K562 (cell line): Measurements from ENCODE around the gene ENDOD1. TPM values are rescaled to one million over a fixed set of nuclear protein-coding genes. Genes with fewer than 3 reads are reported as not detected.

ENCODE experiments used
- ARID3B ChIP-seq: fragments of 250-450 bp; sonication (Bioruptor Pico); IDR thresholded peaks from 2 replicates; pipeline ENCODE4 v1.4.0; 2020; ENCODE audit warnings: borderline replicate concordance
- FOXK1 ChIP-seq: sonication (generic); formaldehyde crosslinking; IDR thresholded peaks from 2 replicates; pipeline ENCODE4 v1.8.0; 2022; ENCODE audit warnings: missing genetic modification reagents, mild to moderate bottlenecking, borderline replicate concordance
- FOXK2 ChIP-seq, 2 experiments: fragments of 450-650 bp; IDR thresholded peaks in 1 of 2; conservative IDR thresholded peaks in 1 of 2; 2 replicates each; pipeline ENCODE4 v1.6.1; 2016; ENCODE audit warnings: low read depth in 2 of 2, mild to moderate bottlenecking in 1 of 2
- HDAC1 ChIP-seq, 2 experiments: fragments of 450-650 bp; IDR thresholded peaks; 2 replicates each; pipeline ENCODE4 v1.6.1; 2016 to 2017; ENCODE audit warnings: inconsistent platforms in 1 of 2, mild to moderate bottlenecking in 1 of 2, moderate library complexity in 1 of 2
- HDAC6 ChIP-seq: IDR thresholded peaks from 2 replicates; pipeline ENCODE4 v1.6.1; 2012; ENCODE audit warnings: low read depth, mild to moderate bottlenecking, control low read depth, inconsistent platforms, low read length, moderate library complexity
- HNRNPH1 ChIP-seq: fragments of 200-400 bp; formaldehyde crosslinking; optimal IDR thresholded peaks from 2 replicates; pipeline ENCODE3; 2017; ENCODE audit warnings: low read depth, mild to moderate bottlenecking, low read length, moderate library complexity
- MEF2D ChIP-seq: conservative IDR thresholded peaks from 2 replicates; pipeline ENCODE4 v1.6.1; 2016; ENCODE audit warnings: low read depth, missing genetic modification characterization, missing compliant biosample characterization
- NFATC3 ChIP-seq: fragments of 450-650 bp; IDR thresholded peaks from 2 replicates; pipeline ENCODE4 v1.6.1; 2017; ENCODE audit warnings: mild to moderate bottlenecking
- NFE2 ChIP-seq: IDR thresholded peaks from 2 replicates; pipeline ENCODE4 v1.6.1; 2014; ENCODE audit warnings: antibody characterized with exemption, low read depth
- NFIC ChIP-seq: fragments of 450-650 bp; IDR thresholded peaks from 2 replicates; pipeline ENCODE4 v1.6.1; 2017; ENCODE audit warnings: mild to moderate bottlenecking, inconsistent platforms
- PHTF2 ChIP-seq: fragments of 250-450 bp; sonication (Bioruptor Pico); IDR thresholded peaks from 2 replicates; pipeline ENCODE4 v1.5.0; 2021; ENCODE audit warnings: mild to moderate bottlenecking
- POLR2AphosphoS5 ChIP-seq: IDR thresholded peaks from 2 replicates; pipeline ENCODE4 v1.6.1; 2011; ENCODE audit warnings: mild to moderate bottlenecking, low read depth, low read length, moderate library complexity; ENCODE audit not compliant: control insufficient read depth, insufficient read depth
- SMAD3 ChIP-seq: fragments of 450-650 bp; formaldehyde crosslinking; conservative IDR thresholded peaks from 2 replicates; pipeline ENCODE4 v1.4.0; 2020; ENCODE audit warnings: mild to moderate bottlenecking
- TAF7 ChIP-seq: fragments of 450-650 bp; IDR thresholded peaks from 2 replicates; pipeline ENCODE4 v1.6.1; 2016; ENCODE audit warnings: missing genetic modification characterization, missing compliant biosample characterization
- ZBED1 ChIP-seq: IDR thresholded peaks from 2 replicates; pipeline ENCODE4 v1.6.1; 2014
- ZNF347 ChIP-seq: fragments of 450-650 bp; formaldehyde crosslinking; IDR thresholded peaks from 2 replicates; pipeline ENCODE4 v1.4.0; 2020; ENCODE audit warnings: low read depth, mild to moderate bottlenecking, moderate library complexity
- ZNF431 ChIP-seq: sonication (generic); formaldehyde crosslinking; IDR thresholded peaks from 2 replicates; pipeline ENCODE4 v1.8.0; 2022; ENCODE audit warnings: mild to moderate bottlenecking, missing genetic modification reagents
- ZNF511 ChIP-seq: sonication (generic); formaldehyde crosslinking; IDR thresholded peaks from 2 replicates; pipeline ENCODE4 v1.8.0; 2022; ENCODE audit warnings: mild to moderate bottlenecking, missing genetic modification reagents
- polyA plus RNA-seq, 8 experiments: library from polyadenylated mRNA; depleted of rRNA in 4 of 8; stranded (reverse) in 5 of 8; unstranded in 3 of 8; fragments of >200 nt; fragmentation: Nextera tagmentation in 2 of 8; fragmentation: Illumina TruSeq in 1 of 8; extraction: Ambion mirVana in 2 of 8; extraction: Trizol in 1 of 8; gene quantifications; 2 replicates each; pipeline versions ENCODE4 v1.2.1 to v1.2.3, GENCODE V29; 2011 to 2014; ENCODE audit warnings: inconsistent platforms in 1 of 8, missing spikeins in 1 of 8
- total RNA-seq, 7 experiments: library from RNA; depleted of rRNA in 6 of 7; stranded (reverse); fragments of >200 nt in 6 of 7; fragmentation: Illumina TruSeq in 2 of 7; extraction: Trizol in 2 of 7; gene quantifications; 2 replicates each; pipeline versions ENCODE4 v1.2.1 to v1.2.3, GENCODE V29; 2011 to 2021; ENCODE audit warnings: low replicate concordance in 1 of 7
- TF ChIP-seq, protein P1 (sequence below): fragments of 450-650 bp; IDR thresholded peaks from 2 replicates; pipeline ENCODE4 v1.6.1; 2017; ENCODE audit warnings: mild to moderate bottlenecking, moderate library complexity
- TF ChIP-seq, protein P2 (sequence below): fragments of 250-450 bp; sonication (Bioruptor Pico); IDR thresholded peaks from 2 replicates; pipeline ENCODE4 v1.5.0; 2021; ENCODE audit warnings: mild to moderate bottlenecking, moderate library complexity

ENDOD1 gene
- total and polyA plus RNA-seq, 9 of the 15 experiments (the other 6 are each of a cell fraction or from before 2014, with no cell fraction given): 4.2 to 11.8 (median 9.3) TPM

- TF ChIP-seq ARID3B: no peak
- TF ChIP-seq ZNF431: peak; percentile 52; the same call in 1 of the 2 replicates
- TF ChIP-seq SMAD3 (CRISPR knock-in tag): peak; percentile 80; the same call in 1 of the 2 replicates
- TF ChIP-seq ZBED1: peak; percentile 95
- no peak for TF ChIP-seq ZNF511 (CRISPR knock-in tag)
- no peak for TF ChIP-seq FOXK1 (CRISPR knock-in tag)
- TF ChIP-seq, protein P1, sequence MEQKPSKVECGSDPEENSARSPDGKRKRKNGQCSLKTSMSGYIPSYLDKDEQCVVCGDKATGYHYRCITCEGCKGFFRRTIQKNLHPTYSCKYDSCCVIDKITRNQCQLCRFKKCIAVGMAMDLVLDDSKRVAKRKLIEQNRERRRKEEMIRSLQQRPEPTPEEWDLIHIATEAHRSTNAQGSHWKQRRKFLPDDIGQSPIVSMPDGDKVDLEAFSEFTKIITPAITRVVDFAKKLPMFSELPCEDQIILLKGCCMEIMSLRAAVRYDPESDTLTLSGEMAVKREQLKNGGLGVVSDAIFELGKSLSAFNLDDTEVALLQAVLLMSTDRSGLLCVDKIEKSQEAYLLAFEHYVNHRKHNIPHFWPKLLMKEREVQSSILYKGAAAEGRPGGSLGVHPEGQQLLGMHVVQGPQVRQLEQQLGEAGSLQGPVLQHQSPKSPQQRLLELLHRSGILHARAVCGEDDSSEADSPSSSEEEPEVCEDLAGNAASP: no peak
- peak; percentile 98 for TF ChIP-seq NFIC
- TF ChIP-seq HNRNPH1: no peak
- TF ChIP-seq MEF2D: peak; percentile 79
- TF ChIP-seq FOXK2 (conservative IDR thresholded peaks at IDR 0.05 in 1 of 2, IDR thresholded peaks at IDR 0.05 in 1 of 2; ENCODE audit: low read depth in 2 of 2): peak; percentile 72 to 83
- no peak for TF ChIP-seq HDAC6
- TF ChIP-seq NFATC3: peak; percentile 90
- TF ChIP-seq, protein P2, sequence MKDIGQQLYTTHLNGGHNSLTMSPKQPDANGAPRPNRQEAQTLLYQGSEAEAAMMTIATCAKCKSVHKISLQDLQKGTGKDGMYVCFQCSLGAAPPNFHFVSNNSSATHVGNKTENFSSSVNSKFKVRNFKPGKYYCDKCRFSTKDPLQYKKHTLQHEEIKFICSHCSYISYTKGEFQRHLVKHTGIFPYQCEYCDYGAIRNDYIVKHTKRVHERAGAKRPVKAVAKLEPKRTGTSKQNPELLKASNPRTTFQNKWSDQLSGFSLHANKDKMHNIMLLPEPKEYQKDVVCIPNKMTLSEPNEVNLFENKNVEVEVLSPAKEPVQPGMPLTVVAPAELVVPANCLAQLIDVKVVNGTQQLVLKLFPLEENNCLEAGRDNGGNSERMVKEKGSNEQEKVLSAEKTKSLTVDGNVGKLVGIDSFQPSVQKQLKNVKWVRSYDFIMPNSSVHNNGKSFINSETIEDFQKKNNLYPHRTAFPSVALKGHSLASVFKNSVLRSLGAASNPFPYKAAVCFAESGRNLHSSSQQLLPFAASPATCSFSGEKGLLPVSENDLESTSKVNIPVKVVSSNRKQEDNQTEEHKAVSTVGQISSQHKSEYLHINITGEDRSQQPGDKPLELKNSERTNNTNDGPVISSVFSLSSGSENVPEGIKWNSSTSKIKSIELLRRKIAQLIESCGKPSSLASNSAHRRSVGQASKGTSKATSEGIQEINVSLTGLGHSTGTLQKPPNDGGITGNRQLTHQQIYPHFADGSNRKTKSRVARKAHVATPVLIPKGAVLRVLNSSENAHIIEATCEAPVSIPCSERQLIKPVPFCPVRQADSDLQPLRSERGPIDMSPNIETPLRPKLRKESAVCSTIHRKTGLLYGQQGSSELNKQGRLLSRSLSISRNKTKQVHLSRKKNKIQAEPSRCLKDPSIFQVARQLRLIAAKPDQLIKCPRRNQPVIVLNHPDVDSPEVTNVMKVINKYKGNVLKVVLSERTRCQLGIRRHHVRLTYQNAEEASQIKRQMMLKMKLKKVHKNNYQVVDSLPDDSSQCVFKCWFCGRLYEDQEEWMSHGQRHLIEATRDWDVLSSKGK (CRISPR knock-in tag): no peak
- TF ChIP-seq TAF7: no peak
- TF ChIP-seq ZNF347: no peak
- TF ChIP-seq NFE2: peak; percentile 88
- TF ChIP-seq POLR2AphosphoS5: peak; percentile 100
- peak in 1 of 2 experiments; percentile 80; a peak in 1 of 4 replicates for TF ChIP-seq HDAC1 (IDR thresholded peaks at IDR 0.05)
- TF ChIP-seq PHTF2 (CRISPR knock-in tag): no peak
These were observed 63.5 kb downstream of the ENDOD1 start (continued) for GRCh38 chr11:95152876-95153856.
